H1 (cell line): Measurements from ENCODE around the gene ARHGAP6. TPM values are rescaled to one million over a fixed set of nuclear protein-coding genes. Genes with fewer than 3 reads are reported as not detected.

ENCODE experiments used
- CTCF ChIA-PET: fragments of 300-600 bp; sonication (Branson Sonifier 250); formaldehyde crosslinking; loops from one replicate; lab custom pipeline; 2021; ENCODE audit not compliant: partially characterized antibody; lab: Charles Lee
- POLR2A ChIA-PET: fragments of 300-600 bp; sonication (Branson Sonifier 250); formaldehyde crosslinking; loops from one replicate; lab custom pipeline; 2021; ENCODE audit warnings: inconsistent platforms; ENCODE audit not compliant: partially characterized antibody; lab: Charles Lee
- DNase-seq, 2 experiments: peaks; one replicate each; pipeline versions ENCODE4 v3.0.0 to v3.0.0-alpha.2; 2010 to 2022; ENCODE audit warnings: low spot score in 2 of 2, low read depth in 1 of 2, mixed read lengths in 1 of 2
- FAIRE-seq: peaks from 2 replicates; lab custom pipeline; 2011; peaks lifted over from hg19 to GRCh38; lab: Jason Lieb, UNC
- H2AFZ ChIP-seq: 2 replicates; pipeline ENCODE4 v1.8.1; 2012; ENCODE audit warnings: low read length, inconsistent platforms
- H2AK5ac ChIP-seq: 2 replicates; pipeline ENCODE4 v1.6.1; 2013; ENCODE audit warnings: low read depth, low read length
- H2BK120ac ChIP-seq: replicated peaks from 2 replicates; pipeline ENCODE3; 2013; ENCODE audit warnings: low read depth, low read length, inconsistent platforms
- H2BK12ac ChIP-seq: 2 replicates; pipeline ENCODE4 v1.6.1; 2013; ENCODE audit warnings: low read depth, low read length
- H2BK15ac ChIP-seq: 2 replicates; pipeline ENCODE4 v1.6.1; 2013; ENCODE audit warnings: low read length
- H2BK20ac ChIP-seq: 2 replicates; pipeline ENCODE4 v1.6.1; 2013; ENCODE audit warnings: low read length
- H2BK5ac ChIP-seq: 2 replicates; pipeline ENCODE4 v1.6.1; 2013; ENCODE audit warnings: low read depth, low read length
- H3K14ac ChIP-seq: 2 replicates; pipeline ENCODE4 v1.6.1; 2013; ENCODE audit warnings: inconsistent platforms; ENCODE audit not compliant: insufficient read length
- H3K18ac ChIP-seq: 2 replicates; pipeline ENCODE4 v1.6.1; 2013; ENCODE audit warnings: low read length; ENCODE audit errors: extremely low read depth
- H3K23ac ChIP-seq: 2 replicates; pipeline ENCODE4 v1.6.1; 2013; ENCODE audit warnings: inconsistent platforms; ENCODE audit not compliant: insufficient read length
- H3K23me2 ChIP-seq: 2 replicates; pipeline ENCODE4 v1.6.1; 2013; ENCODE audit warnings: low read depth, low read length
- H3K27ac ChIP-seq: 2 replicates; pipeline ENCODE4 v1.6.1; 2011; ENCODE audit warnings: low read depth, low read length, inconsistent platforms
- H3K27me3 ChIP-seq, 4 experiments: replicated peaks in 1 of 4; 1 replicate in 1 of 4; 2 replicates in 3 of 4; pipeline versions ENCODE4 v1.6.1 to v1.8.1; 2011 to 2013; ENCODE audit warnings: low read length in 3 of 4, mild to moderate bottlenecking in 3 of 4, inconsistent platforms in 2 of 4, mixed read lengths in 2 of 4, moderate library complexity in 1 of 4; ENCODE audit not compliant: control insufficient read depth in 3 of 4, insufficient read depth in 3 of 4; ENCODE audit errors: extremely low read depth in 1 of 4
- H3K36me3 ChIP-seq, 4 experiments: 2 replicates each; pipeline versions ENCODE4 v1.6.1 to v1.8.1; 2011 to 2013; ENCODE audit warnings: mild to moderate bottlenecking in 4 of 4, low read length in 3 of 4, moderate library complexity in 2 of 4, control low read depth in 1 of 4, inconsistent platforms in 1 of 4; ENCODE audit not compliant: insufficient read depth in 4 of 4, control insufficient read depth in 2 of 4
- H3K4ac ChIP-seq: replicated peaks from 2 replicates; pipeline ENCODE3; 2013; ENCODE audit warnings: low read length, low read depth, mixed read lengths, inconsistent platforms; ENCODE audit not compliant: insufficient read length
- H3K4me1 ChIP-seq, 4 experiments: replicated peaks in 1 of 4; 1 replicate in 1 of 4; 2 replicates in 3 of 4; pipeline versions ENCODE4 v1.6.1 to v1.8.1; 2011 to 2013; ENCODE audit warnings: low read length in 3 of 4, inconsistent platforms in 2 of 4, mixed read lengths in 1 of 4; ENCODE audit not compliant: insufficient read depth in 4 of 4, control insufficient read depth in 3 of 4
- H3K4me2 ChIP-seq, 2 experiments: 2 replicates each; pipeline versions ENCODE4 v1.6.1 to v1.8.1; 2011 to 2013; ENCODE audit warnings: low read depth in 2 of 2, low read length in 2 of 2, control low read depth in 1 of 2, inconsistent platforms in 1 of 2, mild to moderate bottlenecking in 1 of 2; ENCODE audit not compliant: insufficient read depth in 1 of 2
- H3K4me3 ChIP-seq, 4 experiments: fragments of 200-600, 300-600 bp in 1 of 4; sonication (generic), shearing (Covaris generic), sonication (Bioruptor Twin) in 1 of 4; 2 replicates each; pipeline versions ENCODE4 v1.5.1 to v1.8.1; 2011 to 2016; ENCODE audit warnings: low read length in 4 of 4, low read depth in 3 of 4, control low read depth in 2 of 4, inconsistent platforms in 2 of 4, mild to moderate bottlenecking in 2 of 4, mixed read lengths in 1 of 4, moderate library complexity in 1 of 4; ENCODE audit not compliant: insufficient read depth in 2 of 4; ENCODE audit errors: extremely low read depth in 1 of 4
- H3K56ac ChIP-seq: replicated peaks from 2 replicates; pipeline ENCODE3; 2013; ENCODE audit warnings: low read depth, mild to moderate bottlenecking, mixed read lengths, low read length, inconsistent platforms; ENCODE audit not compliant: insufficient read length
- H3K79me1 ChIP-seq: 2 replicates; pipeline ENCODE4 v1.6.1; 2013; ENCODE audit warnings: low read depth, low read length, control low read depth
- H3K79me2 ChIP-seq, 2 experiments: 2 replicates each; pipeline versions ENCODE4 v1.6.1 to v1.8.1; 2012 to 2013; ENCODE audit warnings: low read length in 2 of 2, mild to moderate bottlenecking in 2 of 2, inconsistent platforms in 1 of 2; ENCODE audit not compliant: insufficient read depth in 2 of 2, control insufficient read depth in 1 of 2
- H3K9ac ChIP-seq, 4 experiments: replicated peaks in 1 of 4; 1 replicate in 1 of 4; 2 replicates in 3 of 4; pipeline versions ENCODE4 v1.6.1 to v1.8.1; 2011 to 2013; ENCODE audit warnings: low read depth in 3 of 4, low read length in 3 of 4, control low read depth in 2 of 4, mild to moderate bottlenecking in 2 of 4, moderate library complexity in 2 of 4, inconsistent platforms in 1 of 4; ENCODE audit errors: extremely low read depth in 1 of 4
- H3K9me3 ChIP-seq, 2 experiments: 2 replicates each; pipeline versions ENCODE4 v1.6.1 to v1.8.1; 2012 to 2013; ENCODE audit warnings: mild to moderate bottlenecking in 2 of 2, moderate library complexity in 2 of 2, control low read depth in 1 of 2, inconsistent platforms in 1 of 2, low read depth in 1 of 2, low read length in 1 of 2, mixed read lengths in 1 of 2; ENCODE audit not compliant: insufficient read depth in 2 of 2
- H4K20me1 ChIP-seq, 2 experiments: replicated peaks in 1 of 2; 2 replicates each; pipeline versions ENCODE3 to v1.8.1; 2011 to 2013; ENCODE audit warnings: inconsistent platforms in 2 of 2, low read length in 2 of 2, mild to moderate bottlenecking in 1 of 2; ENCODE audit not compliant: insufficient read depth in 2 of 2, control insufficient read depth in 1 of 2
- H4K5ac ChIP-seq: 2 replicates; pipeline ENCODE4 v1.6.1; 2013; ENCODE audit warnings: low read length, low read depth, mixed read lengths, inconsistent platforms; ENCODE audit not compliant: insufficient read length
- H4K8ac ChIP-seq: 2 replicates; pipeline ENCODE4 v1.8.0; 2013; ENCODE audit warnings: mild to moderate bottlenecking, moderate library complexity, low read length, inconsistent platforms; ENCODE audit not compliant: insufficient read depth; ENCODE audit errors: extremely low read depth
- H4K91ac ChIP-seq: replicated peaks from 2 replicates; pipeline ENCODE3; 2013; ENCODE audit warnings: low read length, mixed read lengths, inconsistent platforms; ENCODE audit not compliant: insufficient read length
- ASH2L ChIP-seq: fragments of 200-600, 300-600 bp; sonication (generic); IDR thresholded peaks from one replicate; pipeline ENCODE4 v1.7.1; 2017; ENCODE audit warnings: low read length
- CHD1 ChIP-seq: IDR thresholded peaks from 2 replicates; pipeline ENCODE4 v1.6.1; 2012; ENCODE audit warnings: low read depth, low read length, improper control_type of control experiment
- CTBP2 ChIP-seq: IDR thresholded peaks from 2 replicates; pipeline ENCODE4 v1.7.0; 2011; ENCODE audit warnings: borderline replicate concordance, mild to moderate bottlenecking, moderate library complexity, mixed read lengths, low read length; ENCODE audit not compliant: insufficient read depth, insufficient read length
- EZH2 ChIP-seq: fragments of 200-600 bp; sonication (generic); IDR thresholded peaks from 2 replicates; pipeline ENCODE4 v1.7.1; 2012; ENCODE audit warnings: low read depth, mild to moderate bottlenecking, moderate library complexity, low read length, inconsistent platforms; ENCODE audit not compliant: severe bottlenecking
- GABPA ChIP-seq: IDR thresholded peaks from 2 replicates; pipeline ENCODE4 v1.6.1; 2011; ENCODE audit warnings: mild to moderate bottlenecking, low read length, moderate library complexity, borderline replicate concordance; ENCODE audit not compliant: insufficient read depth
- HDAC2 ChIP-seq, 2 experiments: fragments of 300-600 bp in 1 of 2; sonication (generic) in 1 of 2; IDR thresholded peaks; 2 replicates each; pipeline ENCODE4 v1.6.1; 2011 to 2012; ENCODE audit warnings: low read depth in 2 of 2, low read length in 2 of 2, mild to moderate bottlenecking in 2 of 2, moderate library complexity in 2 of 2, borderline replicate concordance in 1 of 2, inconsistent platforms in 1 of 2
- KDM1A ChIP-seq: fragments of 200-600, 300-600 bp; sonication (generic); IDR thresholded peaks from 2 replicates; pipeline ENCODE4 v1.7.1; 2016; ENCODE audit warnings: mild to moderate bottlenecking, low read length, borderline replicate concordance
- WGBS, 2 experiments: shearing (Covaris generic) in 1 of 2; methylation state at CpG; one replicate each; pipeline versions ENCODE4 v1.1.6 to v1.1.7; 2013 to 2015; ENCODE audit warnings: low lambda C conversion rate in 2 of 2, mixed read lengths in 2 of 2, inconsistent platforms in 1 of 2, low coverage in 1 of 2, missing lambda C conversion rate in 1 of 2; ENCODE audit not compliant: insufficient replicate concordance in 2 of 2, insufficient coverage in 1 of 2, insufficient read length in 1 of 2; ENCODE audit errors: extremely low coverage in 1 of 2, missing lambda C conversion rate in 1 of 2; 5-methylcytosine and 5-hydroxymethylcytosine counted together
- polyA plus RNA-seq, 7 experiments: library from polyadenylated mRNA; depleted of rRNA in 3 of 7; stranded (reverse) in 5 of 7; unstranded in 2 of 7; fragments of >200 nt in 5 of 7; fragments of 200-250 nt in 2 of 7; gene quantifications; 1 replicate in 5 of 7; 2 replicates in 1 of 7; 4 replicates in 1 of 7; pipeline versions ENCODE4 v1.2.1 to v1.2.3, GENCODE V29; 2011 to 2013; ENCODE audit warnings: missing spikeins in 2 of 7, mixed read lengths in 2 of 7
- total RNA-seq: library from RNA; stranded (reverse); fragmentation: NEBNext Ultra II Directional; extraction: Animal tissue kit (Norgen Biotek cat#: 25700); gene quantifications from 2 replicates; pipeline ENCODE4 v1.2.1, GENCODE V29; 2021

ARHGAP6 gene
- total and polyA plus RNA-seq, 2 of the 8 experiments (the other 6 are each of a cell fraction or from before 2014, with no cell fraction given), result 0.35 to 0.82 TPM

GRCh38 chrX:11346121-11346682, 319.5 kb downstream of the ARHGAP6 start:
- TF ChIP-seq HDAC2 (IDR thresholded peaks at IDR 0.05; ENCODE audit: borderline replicate concordance in 1 of 2, low read depth in 2 of 2, low read length in 2 of 2) (no peak), ASH2L (no peak), GABPA (no peak), CHD1 (no peak), KDM1A (no peak), CTBP2 (no peak), EZH2 (no peak)
- Histone ChIP-seq H3K18ac (no peak overlapping the region), H3K79me1 (no peaks in the 10 kb centered on the region), H2BK20ac (no peak overlapping the region), H4K5ac (no peak overlapping the region), H3K27ac (no peak overlapping the region), H2BK5ac (no peak overlapping the region), H3K4me3 (no peak overlapping the region), H3K4me1 (no peaks in the 10 kb centered on the region), H3K36me3 (no peaks in the 10 kb centered on the region), H4K20me1 (no peaks in the 10 kb centered on the region), H2BK120ac (no peak overlapping the region), H3K9me3 (no peaks in the 10 kb centered on the region), H3K9ac (no peak overlapping the region), H3K23ac (no peak overlapping the region), H2AFZ (no peak overlapping the region), H2AK5ac (no peak overlapping the region), H2BK12ac (no peak overlapping the region), H3K23me2 (no peaks in the 10 kb centered on the region), H4K8ac (no peak overlapping the region), H3K14ac (no peak overlapping the region), H3K56ac (no peak overlapping the region), H4K91ac (no peak overlapping the region), H2BK15ac (no peak overlapping the region), H3K27me3 (no peaks in the 10 kb centered on the region), H3K79me2 (no peaks in the 10 kb centered on the region), H3K4ac (no peak overlapping the region), H3K4me2 (no peak overlapping the region)
- DNase-seq (no peak), FAIRE-seq (no peak)
- POLR2A ChIA-PET, result no interaction called here
- CTCF ChIA-PET, result interaction anchor here (0.6 kb wide), 1 partner anchor 985 kb away, joined by 3 read pairs; no protein-coding TSS in a partner anchor
- 62% methylated on average over 2 of the region's 2 CpGs; no CpG with 5 or more reads in 1 of the 2 experiments for WGBS, 2 experiments
